GM21786 (cell line): ENCODE results near the gene KRTAP3-3.
"Not testable (repeated sequence)": the region's sequence is repeated elsewhere in the genome, so short reads cannot be mapped to it uniquely, and the experiment has no call there.

Experiments used
- ATAC-seq: cut with Tn5 transposase; IDR thresholded peaks from one replicate; pipeline ENCODE4 v1.9.1; 2021; ENCODE audit not compliant: unreplicated experiment

KRTAP3-3 gene

GRCh38 chr17:41008811-41009210 lies 14.8 kb upstream of the KRTAP3-3 start, which contains the start of gene KRTAP3-1:
Gene KRTAP3-1, minus strand, starts transcription at chr17:41009128. Its CDS starts 54 bp downstream, at chr17:41009074.
- no peak for ATAC-seq

GRCh38 chr17:41004397-41004796 lies 10.4 kb upstream of the KRTAP3-3 start:
- ATAC-seq = no peak

GRCh38 chr17:41003926-41004325 lies 10.0 kb upstream of the KRTAP3-3 start:
- no peak for ATAC-seq

GRCh38 chr17:41002814-41003213 lies 8.8 kb upstream of the KRTAP3-3 start:
- no peak for ATAC-seq

GRCh38 chr17:41001795-41002194 lies 7.8 kb upstream of the KRTAP3-3 start:
- no peak for ATAC-seq

- not testable (repeated sequence) for ATAC-seq
Observed at GRCh38 chr17:40999563-40999962, 5.6 kb upstream of the KRTAP3-3 start, which contains the start of gene KRTAP3-2. Gene KRTAP3-2, minus strand, starts transcription at chr17:40999906. Its CDS starts 53 bp downstream, at chr17:40999853.

GRCh38 chr17:40997361-40997760 lies 3.4 kb upstream of the KRTAP3-3 start:
- ATAC-seq = no peak

GRCh38 chr17:40996829-40997228 lies 2.9 kb upstream of the KRTAP3-3 start:
- no peak for ATAC-seq

- ATAC-seq = no peak
Observed at GRCh38 chr17:40995116-40995515, 1.2 kb upstream of the KRTAP3-3 start.

- ATAC-seq = no peak
Observed at GRCh38 chr17:40993084-40993483, 880 bp downstream of the KRTAP3-3 start.

GRCh38 chr17:40992666-40993065 lies 1.3 kb downstream of the KRTAP3-3 start:
- ATAC-seq = no peak

GRCh38 chr17:40986920-40987319 lies 7.0 kb downstream of the KRTAP3-3 start:
- no peak for ATAC-seq

- ATAC-seq = no peak
Observed at GRCh38 chr17:40984226-40984625, 9.7 kb downstream of the KRTAP3-3 start, which contains the start of gene KRT40. Gene KRT40, minus strand, starts transcription at chr17:40984326. Its CDS starts 53 bp downstream, at chr17:40984273.

- ATAC-seq = no peak
Observed at GRCh38 chr17:40981115-40981514, 12.8 kb downstream of the KRTAP3-3 start.

- ATAC-seq = no peak
Observed at GRCh38 chr17:40980596-40980995, 13.4 kb downstream of the KRTAP3-3 start.

- no peak for ATAC-seq
Observed at GRCh38 chr17:40980117-40980516, 13.8 kb downstream of the KRTAP3-3 start.

GRCh38 chr17:40978575-40979151 lies 15.3 kb downstream of the KRTAP3-3 start:
- no peak for ATAC-seq

GRCh38 chr17:40975516-40975915 lies 18.4 kb downstream of the KRTAP3-3 start:
- ATAC-seq = no peak

GRCh38 chr17:40974366-40974765 lies 19.6 kb downstream of the KRTAP3-3 start:
- ATAC-seq = no peak

- no peak for ATAC-seq
Observed at GRCh38 chr17:40967582-40967981, 26.4 kb downstream of the KRTAP3-3 start.

- ATAC-seq = no peak
Observed at GRCh38 chr17:40966848-40967247, 27.1 kb downstream of the KRTAP3-3 start, which contains the start of gene KRT39. Gene KRT39, minus strand, starts transcription at chr17:40966948. Its CDS starts 92 bp downstream, at chr17:40966856.

- no peak for ATAC-seq
Observed at GRCh38 chr17:40963838-40964237, 30.1 kb downstream of the KRTAP3-3 start.

GRCh38 chr17:40962059-40962561 lies 31.9 kb downstream of the KRTAP3-3 start:
- no peak for ATAC-seq
